Activated CD4-positive, CD25-positive, alpha-beta regulatory T cell (primary cell): ENCODE data around the gene EPX.

Experiments
- DNase-seq, 4 experiments: peaks; one replicate each; lab custom pipeline; 2025; lab: John Stamatoyannopoulos, UW

The EPX gene

DNA sequence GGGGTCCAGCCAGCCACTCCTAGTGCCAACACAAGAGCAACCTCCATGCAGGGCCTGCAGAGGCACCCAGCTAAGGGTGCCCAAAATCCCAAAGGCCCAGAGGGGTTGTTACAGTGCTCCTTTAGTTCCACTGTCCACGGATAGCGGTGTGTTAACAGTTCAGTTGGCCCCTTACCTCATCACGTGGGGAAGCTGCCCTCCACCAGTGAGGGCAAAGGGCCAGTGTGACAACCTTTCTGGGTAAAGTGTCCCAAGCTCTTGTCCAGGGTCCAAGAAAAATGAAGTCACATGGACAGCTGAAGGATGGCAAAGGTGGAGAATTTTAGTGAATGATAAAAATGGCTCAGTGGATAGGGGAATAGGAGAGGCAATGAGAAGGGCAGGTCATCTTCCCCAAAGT, 35.2 kb downstream of the EPX start:
- no peak for DNase-seq

DNA sequence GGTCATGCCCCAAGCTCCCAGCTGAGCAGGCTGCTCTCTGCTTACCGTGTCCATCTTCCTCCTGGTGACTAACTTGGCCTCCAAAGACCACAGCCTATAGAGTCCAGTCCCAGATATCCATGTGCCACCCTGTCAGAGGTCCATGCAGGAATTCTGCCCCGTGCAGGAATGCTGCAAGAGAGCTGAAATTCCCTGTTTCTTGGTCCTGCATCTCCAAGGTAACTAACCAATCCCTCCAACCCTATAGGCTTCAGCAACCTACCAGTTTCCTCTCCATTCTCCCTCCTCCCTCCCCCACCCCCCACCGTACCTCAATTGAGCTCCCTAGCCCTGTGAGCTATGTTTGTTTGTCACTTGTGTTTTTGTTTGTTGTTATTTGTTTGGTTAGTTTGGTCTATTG, 36.2 kb downstream of the EPX start:
- DNase-seq = no peak

DNA sequence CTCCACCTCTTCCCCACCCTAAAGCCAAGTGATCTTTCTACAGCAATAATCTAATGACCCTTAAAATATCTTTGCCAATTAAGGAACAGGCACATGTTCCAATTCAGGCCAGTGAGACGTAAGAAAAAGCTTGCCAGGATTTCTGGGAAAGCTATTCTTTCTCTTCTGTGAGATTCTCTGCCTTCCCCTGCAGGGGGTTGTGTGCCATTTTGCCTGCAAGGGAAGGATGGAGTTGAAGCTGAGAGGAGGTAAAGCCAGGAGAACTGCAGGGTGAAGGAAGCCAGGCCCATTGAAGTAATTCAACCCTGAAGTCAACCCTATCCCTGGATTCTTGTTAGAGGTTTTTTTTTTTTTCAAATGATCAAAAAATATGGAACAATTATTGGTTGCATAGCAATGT, 36.9 kb downstream of the EPX start:
- DNase-seq = no peak

DNA sequence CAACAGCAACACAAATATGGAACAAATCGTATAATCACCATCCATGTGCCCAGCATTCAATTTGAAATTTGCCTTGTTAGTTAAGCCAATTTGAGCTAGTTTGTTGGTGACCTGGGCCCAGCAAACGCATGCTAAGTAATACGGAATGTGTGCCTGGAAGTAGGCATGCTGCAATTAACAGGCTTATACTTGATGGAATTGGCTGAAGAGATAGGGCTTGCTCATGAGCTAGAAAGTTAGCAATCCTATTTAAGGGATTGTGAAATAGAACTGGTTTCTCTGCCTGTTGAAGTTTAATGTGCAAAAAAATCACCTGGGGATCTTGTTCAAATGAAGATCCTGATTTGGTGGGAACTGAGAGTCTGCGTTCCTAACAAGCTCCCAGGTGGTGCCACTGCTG, 37.4 kb downstream of the EPX start:
- no peak for DNase-seq

DNA sequence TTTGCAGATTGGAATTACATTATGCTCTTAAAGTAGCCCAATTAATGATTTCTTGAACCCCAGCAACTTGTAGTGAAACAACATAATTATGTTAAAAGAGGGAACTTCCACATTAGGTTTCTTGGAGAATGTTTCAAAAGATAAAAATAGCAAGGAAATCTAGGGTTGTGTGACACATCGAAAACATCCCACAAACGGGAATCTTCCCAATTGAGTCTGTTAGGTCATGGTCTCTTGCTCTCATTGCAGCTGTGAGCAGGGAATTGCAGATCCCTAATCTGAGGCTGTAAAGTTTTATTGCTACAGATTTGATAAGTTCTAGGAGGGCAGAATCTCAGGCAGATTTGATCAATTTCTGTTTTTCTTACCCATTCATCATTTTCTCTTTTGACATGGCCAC, 39.1 kb downstream of the EPX start:
- DNase-seq = no peak

DNA sequence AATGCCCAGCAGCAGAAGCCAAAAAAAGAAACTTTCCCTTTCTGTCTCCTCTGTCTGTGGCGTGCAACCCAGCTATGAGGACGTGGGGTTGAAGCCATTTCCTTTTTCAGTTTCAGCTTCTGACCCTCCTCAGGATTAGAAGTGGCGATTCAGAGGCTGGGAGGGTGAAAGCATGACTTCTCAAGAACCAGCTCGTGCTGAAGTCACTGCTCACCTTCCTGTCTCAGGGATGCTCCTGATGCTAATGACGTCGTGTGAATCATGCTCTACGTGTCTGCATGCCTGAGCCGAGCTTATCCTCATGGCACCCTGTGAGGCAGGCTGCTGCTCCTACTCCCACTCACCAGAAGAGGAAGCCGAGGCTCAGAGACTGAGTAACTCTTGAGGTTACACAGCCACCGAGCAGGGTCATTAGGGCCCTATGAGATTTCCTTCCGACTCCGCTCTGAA, 40.2 kb downstream of the EPX start:
- no peak for DNase-seq

DNA sequence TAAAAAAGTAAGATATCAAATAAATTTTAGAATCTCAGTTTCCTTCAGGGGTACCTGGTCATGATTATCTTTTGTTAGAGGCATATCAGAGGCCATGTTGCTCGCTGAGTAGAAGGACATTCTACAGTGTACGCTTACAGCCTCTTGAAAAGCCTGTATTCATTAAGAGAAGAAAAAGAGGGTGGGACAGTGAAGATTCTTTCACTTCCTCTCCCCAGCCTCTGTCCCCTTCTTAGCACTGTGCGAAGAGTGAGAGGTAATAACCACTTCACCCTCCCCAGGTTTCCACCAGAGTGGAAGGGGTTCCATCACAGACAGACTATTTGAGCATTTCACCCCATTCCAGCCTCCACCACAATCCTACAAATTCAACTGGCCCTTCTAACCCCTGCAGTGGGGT, 41.0 kb downstream of the EPX start:
- no peak for DNase-seq

DNA sequence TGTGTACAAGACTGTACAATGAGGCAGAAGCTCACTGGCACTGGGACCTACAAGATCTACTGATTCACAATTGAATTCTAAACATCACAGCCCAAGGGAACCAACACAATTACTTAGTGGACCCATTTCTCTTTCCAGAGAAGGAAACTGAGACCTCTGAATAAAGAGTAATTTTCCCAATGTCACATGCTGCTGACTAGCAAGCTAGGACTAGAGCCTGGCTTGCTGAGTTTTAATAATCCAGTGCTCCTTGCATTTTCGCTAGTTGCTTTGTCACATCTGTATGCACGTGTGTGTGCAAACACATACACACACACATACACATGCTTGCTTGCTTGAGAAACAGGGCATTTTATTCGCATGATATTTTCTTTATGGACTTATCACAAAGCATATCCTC, 42.0 kb downstream of the EPX start:
- no peak for DNase-seq

DNA sequence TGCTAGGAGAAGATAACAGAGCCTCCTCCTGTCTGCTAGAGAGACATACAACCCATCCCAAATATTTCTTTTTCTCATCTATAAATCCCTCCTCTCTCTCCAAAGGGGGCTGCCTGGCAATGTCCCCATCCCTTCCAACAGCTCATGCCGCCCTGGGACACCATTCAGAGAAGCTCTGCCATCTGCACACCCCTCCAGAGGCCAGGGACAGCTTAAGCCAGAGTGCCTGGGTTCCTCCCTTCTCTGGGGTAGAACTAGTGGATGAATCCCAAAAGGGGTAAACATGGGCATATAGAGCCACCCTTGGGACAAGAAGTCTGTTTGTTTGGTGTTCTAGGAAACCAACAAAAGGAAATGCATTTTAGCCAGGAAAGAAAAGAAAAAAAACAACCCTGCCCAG, 43.3 kb downstream of the EPX start:
- DNase-seq = no peak

DNA sequence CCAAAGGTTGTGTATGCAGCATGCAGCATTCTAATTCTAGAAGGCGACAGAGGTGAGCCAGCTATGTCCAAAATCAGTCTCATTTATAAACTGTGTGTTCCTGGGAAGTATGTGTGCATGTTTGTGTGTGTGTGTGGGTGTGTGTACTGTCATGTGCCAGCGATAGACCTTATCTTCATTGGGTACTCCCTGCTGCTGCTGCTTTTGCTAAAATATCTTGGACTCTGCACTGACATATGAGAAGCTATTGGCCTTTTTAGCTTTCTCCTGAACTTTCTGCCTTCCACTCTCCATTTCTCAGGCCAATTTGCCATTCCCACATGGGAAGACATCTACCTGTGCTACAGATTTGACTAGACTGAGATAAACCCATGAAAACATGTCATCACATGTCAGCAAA, 43.9 kb downstream of the EPX start:
- DNase-seq = no peak

DNA sequence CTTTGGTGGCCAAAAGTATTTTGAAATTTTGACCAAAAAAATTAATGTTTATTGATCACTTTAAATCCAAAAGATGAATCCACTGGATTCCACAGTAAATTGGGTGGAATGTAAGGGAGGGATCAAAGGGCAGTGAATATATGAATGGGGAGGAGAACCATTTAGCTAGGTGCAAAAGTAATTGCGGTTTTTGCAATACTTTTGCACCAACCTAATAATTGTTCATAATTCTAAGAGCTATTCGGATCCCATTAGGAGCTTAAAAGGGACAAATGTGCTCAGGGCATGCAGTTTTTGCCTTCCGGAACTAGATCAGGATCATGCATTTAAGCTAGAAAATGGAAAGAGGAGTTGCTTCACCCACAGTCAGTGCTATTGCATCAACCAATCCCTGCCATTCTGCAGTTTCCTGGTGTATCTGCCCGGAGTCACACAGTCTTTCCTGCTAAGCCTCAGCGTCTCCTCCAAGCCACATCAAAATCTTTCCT, 45.7 kb downstream of the EPX start, which contains the start of gene LPO:
Gene LPO, plus strand, starts transcription at position 438 of the 488 bp plus-strand sequence. CDS start 4,396 bp downstream, outside the sequence.
- DNase-seq = no peak

DNA sequence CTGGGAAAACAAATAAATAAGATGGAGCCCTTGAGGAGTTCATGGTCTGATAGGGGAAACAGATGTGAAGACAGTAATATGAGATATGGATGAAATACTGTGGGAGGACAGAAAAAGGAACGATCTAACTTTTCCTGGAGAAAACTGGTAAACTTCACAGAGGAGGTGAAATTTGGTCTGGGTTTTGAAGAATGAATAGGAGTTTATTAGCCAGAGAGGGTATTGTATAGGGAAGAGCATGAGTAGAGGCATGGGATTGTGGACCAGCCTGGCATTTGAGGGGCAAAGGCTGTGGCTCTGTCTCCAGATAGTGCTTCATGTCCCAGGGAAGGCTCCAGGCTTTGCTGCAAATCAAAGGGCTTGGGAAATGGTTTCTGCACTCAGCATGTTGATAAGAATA, 47.5 kb downstream of the EPX start:
- DNase-seq = no peak

DNA sequence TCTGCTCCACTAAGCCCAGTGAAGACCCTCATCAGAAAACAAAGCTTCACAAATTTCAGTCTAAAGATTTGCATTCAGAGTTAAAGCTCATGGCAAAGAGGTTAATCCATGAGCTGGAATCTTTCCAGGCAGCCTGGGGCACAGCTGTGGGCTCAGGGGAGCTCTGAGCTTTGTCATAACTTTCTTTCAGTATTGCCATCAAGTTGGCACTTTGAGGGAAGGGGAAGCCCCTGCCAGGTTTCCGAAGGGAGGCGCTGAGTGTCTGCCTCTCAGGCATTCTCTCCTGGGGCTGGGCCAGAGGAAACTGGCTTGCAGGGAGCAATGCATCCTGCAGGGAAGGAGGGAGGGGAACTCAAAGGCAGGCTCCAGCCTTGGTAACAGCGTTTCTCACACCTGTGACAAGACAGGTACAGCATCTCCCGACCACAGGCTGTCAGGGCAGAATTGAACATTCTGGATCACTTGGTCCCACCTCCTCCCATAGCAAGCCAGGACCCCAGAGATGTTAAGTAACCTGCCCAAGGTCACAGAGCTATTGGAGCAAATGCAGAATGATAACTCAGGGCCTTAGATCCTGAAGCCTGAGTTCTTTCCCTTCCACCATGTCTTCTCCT, 49.8 kb downstream of the EPX start:
- DNase-seq = no peak

DNA sequence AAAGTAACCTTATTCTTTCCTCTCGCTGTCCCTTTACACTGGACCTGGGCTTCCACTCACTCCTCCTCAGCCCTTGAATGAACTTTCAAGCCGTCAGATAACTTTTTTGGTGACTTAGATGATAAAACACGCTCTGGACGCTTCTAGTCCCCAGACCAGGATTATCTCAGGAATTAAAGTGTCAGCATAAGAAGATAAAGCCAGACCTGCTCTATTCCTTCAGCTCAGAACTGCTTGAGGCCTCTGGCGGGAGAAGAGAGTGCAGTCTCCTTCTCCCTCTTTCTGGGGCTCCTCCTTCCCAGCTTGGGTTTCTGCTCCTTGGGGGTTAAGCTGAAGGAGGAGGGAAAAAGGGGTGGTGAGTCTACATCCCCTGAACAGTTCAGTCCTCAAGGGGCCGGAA, 52.4 kb downstream of the EPX start:
- no peak for DNase-seq

DNA sequence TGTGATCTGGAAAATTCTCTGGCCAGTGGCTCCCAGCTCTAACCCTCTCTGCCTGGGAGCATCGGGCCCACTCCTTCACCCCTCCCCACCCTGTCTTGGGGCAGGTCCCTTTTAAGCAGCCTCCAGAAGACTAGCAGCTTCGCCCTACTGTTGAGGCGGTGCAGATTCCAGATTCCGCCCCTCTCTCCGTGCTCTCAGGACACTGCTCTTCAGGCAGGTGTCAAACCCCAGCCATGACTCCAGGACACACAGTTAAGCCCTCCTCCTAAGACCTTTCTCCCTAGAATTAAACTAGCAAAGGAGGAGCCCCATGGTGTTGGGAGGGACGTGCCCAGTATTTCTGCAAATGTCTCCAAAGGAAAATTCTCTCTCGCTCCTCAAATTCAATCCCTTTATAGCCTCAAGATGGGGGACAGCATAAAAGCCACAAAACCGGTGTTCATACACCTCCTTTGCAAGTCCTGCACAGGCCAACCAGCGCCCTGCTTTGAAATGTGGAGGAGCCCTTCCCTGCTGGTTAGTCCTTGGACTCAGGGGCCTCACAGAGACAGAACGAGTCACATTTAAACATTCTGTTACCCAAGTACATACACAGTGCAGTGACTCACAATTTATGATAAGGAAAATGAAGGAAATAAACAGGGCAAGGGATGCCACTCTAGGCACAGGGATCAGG, 53.0 kb downstream of the EPX start:
- DNase-seq = no peak

DNA sequence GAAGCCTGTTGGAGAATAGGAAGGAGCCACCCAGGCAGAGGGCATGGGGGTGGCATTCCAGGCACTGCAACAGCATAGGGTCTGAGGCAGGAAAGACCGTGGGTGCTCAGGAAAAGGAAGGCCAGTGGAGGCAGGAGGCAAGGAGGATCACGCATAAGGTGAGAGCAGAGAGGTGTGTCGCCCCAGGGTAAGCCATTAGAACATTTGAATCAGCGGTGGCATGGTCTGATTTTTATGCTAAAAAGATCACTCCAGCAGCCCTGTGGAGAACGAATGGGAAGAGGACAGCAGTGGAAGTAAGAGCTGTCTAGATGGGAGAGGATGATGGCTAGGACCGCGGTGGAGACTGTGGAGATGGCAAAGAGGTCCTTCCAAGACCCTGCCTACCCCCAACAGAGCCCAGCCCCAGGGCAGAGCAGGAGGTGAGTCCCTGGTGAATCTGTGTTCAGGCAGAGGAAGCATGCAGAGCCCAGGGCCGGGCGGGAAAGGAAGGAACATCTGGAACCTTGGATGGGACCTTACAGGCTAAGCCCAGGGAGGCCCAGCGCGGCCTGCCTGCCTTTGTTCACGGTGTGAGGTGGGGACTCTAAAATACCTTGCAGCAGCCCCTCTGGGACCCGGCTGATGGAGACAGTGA, 53.7 kb downstream of the EPX start:
- DNase-seq = no peak

DNA sequence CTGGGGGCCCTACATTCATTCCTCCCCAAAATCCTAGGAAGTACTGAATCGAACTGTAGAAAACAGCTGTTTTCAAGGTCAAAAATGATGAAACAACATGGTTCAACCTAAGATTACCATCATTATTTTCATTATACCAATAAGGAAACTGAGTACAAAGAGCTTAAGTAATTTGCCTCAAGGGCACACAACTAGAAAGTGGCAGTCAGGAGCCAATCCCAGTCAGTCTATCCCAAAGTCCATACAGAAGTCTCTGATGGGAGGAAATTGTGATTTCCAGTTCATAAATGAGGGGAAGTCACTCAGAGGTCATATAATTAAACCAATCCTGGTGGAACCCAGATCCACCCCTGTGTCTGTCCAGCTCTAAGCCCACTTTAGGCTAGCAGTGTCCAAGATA, 54.3 kb downstream of the EPX start:
- no peak for DNase-seq

DNA sequence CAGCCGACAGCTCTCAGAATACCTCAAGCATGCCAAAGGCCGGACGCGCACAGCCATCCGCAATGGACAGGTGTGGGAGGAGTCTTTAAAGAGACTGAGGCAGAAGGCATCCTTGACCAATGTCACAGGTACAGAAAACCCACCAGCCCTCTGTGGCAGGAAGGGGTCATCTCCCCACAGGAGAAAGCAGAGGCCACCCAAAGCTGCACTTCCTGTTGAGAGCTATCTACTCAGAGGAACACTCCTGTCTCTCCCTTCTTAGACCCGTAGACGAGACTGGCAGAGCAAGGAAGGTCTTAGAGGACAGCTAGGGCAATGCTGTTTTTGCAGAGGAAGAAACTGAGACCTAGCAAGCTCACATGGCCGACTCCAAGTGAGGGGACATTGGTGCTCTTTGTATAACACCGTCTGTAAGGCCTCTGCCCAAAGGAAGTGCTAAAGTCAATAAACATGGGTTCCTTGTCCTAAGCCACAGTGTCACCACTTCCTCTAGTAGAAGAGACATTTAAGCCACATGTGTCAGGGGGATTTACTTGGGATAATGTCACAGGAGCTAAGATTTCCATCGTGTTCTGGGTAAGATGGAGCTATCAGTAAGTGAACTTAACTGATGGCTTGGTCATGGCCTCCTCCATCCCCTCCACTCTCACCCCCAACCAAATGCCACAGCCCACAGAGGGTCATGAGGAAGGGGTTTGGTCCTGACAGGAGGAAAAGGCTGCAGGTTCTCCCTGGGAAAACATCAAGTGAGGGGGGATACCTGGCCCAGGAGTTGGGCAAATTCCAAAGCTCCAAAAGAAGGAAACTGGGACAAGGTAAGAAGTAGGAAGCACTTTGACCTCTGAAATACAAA, 55.2 kb downstream of the EPX start:
- no peak for DNase-seq

DNA sequence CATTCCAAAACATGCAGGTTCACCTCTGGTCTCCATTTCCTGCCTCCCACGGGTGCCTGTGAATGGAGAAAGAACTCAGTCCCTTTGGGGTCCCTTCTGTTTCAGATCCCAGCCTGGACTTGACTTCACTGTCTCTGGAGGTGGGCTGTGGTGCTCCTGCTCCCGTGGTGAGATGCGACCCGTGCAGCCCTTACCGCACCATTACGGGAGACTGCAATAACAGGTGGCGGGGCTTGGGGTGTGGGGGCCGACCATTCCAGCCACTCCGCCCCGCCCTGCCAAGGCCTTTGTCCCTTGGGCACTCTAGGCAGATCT, 56.4 kb downstream of the EPX start:
- no peak for DNase-seq

DNA sequence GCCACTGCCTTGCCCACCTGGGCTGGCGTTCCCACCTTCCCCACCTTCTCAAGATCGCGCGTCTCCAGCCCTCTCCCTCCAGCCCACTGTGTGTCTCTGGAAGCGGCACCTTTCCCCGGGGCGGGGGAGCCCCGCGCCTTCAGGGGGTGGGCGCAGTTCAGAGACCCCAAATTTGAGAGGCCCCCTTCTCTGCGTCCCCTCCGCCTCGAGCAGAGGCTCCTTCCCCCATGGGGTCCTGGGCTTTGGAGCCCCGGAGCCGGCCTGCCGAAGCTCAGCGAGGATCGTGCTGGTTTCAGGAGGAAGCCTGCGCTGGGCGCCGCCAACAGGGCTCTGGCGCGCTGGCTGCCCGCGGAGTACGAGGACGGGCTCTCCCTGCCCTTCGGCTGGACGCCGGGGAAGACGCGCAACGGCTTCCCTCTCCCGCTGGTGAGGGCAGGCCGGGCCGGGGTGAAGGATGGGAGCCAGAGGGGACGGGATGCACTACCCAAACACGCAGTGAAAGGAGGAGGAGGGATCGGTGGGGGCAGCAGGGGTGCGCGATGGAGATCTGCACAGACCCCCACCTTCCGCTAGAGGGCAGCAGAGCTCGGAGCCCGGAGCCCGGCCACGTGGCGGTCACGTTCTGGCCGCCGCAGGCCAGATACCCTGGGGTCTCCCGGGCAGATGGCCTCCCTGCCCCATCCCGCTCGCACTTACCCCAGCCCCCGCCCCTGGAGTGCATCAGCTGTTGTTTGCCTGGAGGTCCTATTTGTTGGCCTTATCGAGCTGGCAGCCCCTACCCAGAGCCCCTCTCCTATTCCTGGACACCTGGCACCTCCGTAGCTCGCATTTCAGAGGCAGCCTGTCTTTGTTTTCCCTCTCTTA, 57.0 kb downstream of the EPX start:
- DNase-seq = peak; percentile 50 to 63 (median 58)

DNA sequence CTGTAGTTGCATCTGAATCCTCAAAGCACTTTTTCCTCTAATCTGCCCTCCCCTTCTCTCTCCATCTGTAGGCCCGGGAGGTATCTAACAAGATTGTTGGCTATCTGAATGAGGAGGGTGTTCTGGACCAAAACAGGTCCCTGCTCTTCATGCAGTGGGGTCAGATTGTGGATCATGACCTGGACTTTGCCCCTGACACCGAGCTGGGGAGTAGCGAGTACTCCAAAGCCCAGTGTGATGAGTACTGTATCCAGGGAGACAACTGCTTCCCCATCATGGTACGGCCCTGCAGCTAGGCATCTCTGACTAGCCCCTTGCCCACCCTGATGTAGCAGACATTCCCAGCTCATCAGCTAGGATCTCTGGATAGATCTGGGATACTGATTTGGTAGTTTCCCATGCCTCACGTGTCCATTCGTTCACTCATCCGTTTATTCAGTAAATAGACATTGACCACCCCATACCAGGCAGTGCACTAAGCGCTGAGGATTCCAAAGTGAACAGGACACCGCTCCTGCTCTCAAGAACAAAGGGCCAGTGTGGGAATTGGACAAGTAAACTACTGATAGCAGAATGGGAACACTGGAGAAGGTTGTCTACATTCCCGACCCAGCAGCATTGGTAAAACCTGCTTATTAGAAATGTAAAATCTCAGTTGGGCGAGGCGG, 58.0 kb downstream of the EPX start:
- no peak for DNase-seq
